ENCODE measurements around the gene RPS4Y1. TPM values are rescaled to one million over a fixed set of nuclear protein-coding genes. Genes with fewer than 3 reads are reported as not detected.

The RPS4Y1 gene
- total and polyA plus RNA-seq, 2 of the 8 experiments (the other 6 are each of a cell fraction or from before 2014, with no cell fraction given): 259 to 790 TPM

GRCh38 chrY:2837932-2838331 lies 3.5 kb upstream of the RPS4Y1 start:
- Histone ChIP-seq H2BK20ac (ENCODE audit: low read length) (no peak overlapping the region), H4K20me1 (replicated peaks in 1 of 2; ENCODE audit: control insufficient read depth in 1 of 2, insufficient read depth in 2 of 2, low read length in 2 of 2) (no peaks in the 10 kb centered on the region), H3K9ac (replicated peaks in 1 of 4; ENCODE audit: extremely low read depth in 1 of 4, low read depth in 3 of 4, low read length in 3 of 4) (no peak overlapping the region), H3K79me1 (ENCODE audit: low read depth, low read length) (no peaks in the 10 kb centered on the region; the same call in 1 of the 2 replicates), H3K27ac (ENCODE audit: low read depth, low read length) (no peak overlapping the region), H2BK120ac (replicated peaks; ENCODE audit: low read depth, low read length) (no peak overlapping the region), H3K23me2 (ENCODE audit: low read depth, low read length) (0 out of 2 replicates have a peak, but pooled peaks cover 2% of the 10 kb centered on the region), H3K4ac (replicated peaks; ENCODE audit: insufficient read length, low read depth, low read length) (no peak overlapping the region), H3K79me2 (ENCODE audit: control insufficient read depth in 1 of 2, insufficient read depth in 2 of 2, low read length in 2 of 2) (peaks cover 6 to 16% of the 10 kb centered on the region in 2 experiments), H3K4me1 (replicated peaks in 1 of 4; ENCODE audit: control insufficient read depth in 3 of 4, insufficient read depth in 4 of 4, low read length in 3 of 4) (peaks cover 0 to 5% (median 0%) of the 10 kb centered on the region in 4 experiments; a peak in 2 of 7 replicates), H3K23ac (ENCODE audit: insufficient read length) (no peak overlapping the region), H3K36me3 (ENCODE audit: control insufficient read depth in 2 of 4, insufficient read depth in 4 of 4, low read length in 3 of 4) (peaks cover 0 to 7% (median 3%) of the 10 kb centered on the region in 4 experiments; a peak in 4 of 8 replicates), H4K91ac (replicated peaks; ENCODE audit: insufficient read length, low read length) (no peak overlapping the region), H2BK12ac (ENCODE audit: low read depth, low read length) (no peak overlapping the region), H3K4me3 (ENCODE audit: extremely low read depth in 1 of 4, insufficient read depth in 2 of 4, low read depth in 3 of 4, low read length in 4 of 4) (no peak overlapping the region), H3K4me2 (ENCODE audit: insufficient read depth in 1 of 2, low read depth in 2 of 2, low read length in 2 of 2) (no peak overlapping the region), H2AFZ (ENCODE audit: low read length) (no peak overlapping the region), H2BK5ac (ENCODE audit: low read depth, low read length) (no peak overlapping the region), H3K9me3 (ENCODE audit: insufficient read depth in 2 of 2, low read depth in 1 of 2, low read length in 1 of 2) (no peaks in the 10 kb centered on the region), H2AK5ac (ENCODE audit: low read depth, low read length) (no peak overlapping the region), H3K18ac (ENCODE audit: extremely low read depth, low read length) (no peak overlapping the region), H3K27me3 (replicated peaks in 1 of 4; ENCODE audit: control insufficient read depth in 3 of 4, extremely low read depth in 1 of 4, insufficient read depth in 3 of 4, low read length in 3 of 4) (no peaks in the 10 kb centered on the region), H3K14ac (ENCODE audit: insufficient read length) (no peak overlapping the region), H3K56ac (replicated peaks; ENCODE audit: insufficient read length, low read depth, low read length) (no peak overlapping the region), H4K8ac (ENCODE audit: extremely low read depth, insufficient read depth, low read length) (no peak overlapping the region), H2BK15ac (ENCODE audit: low read length) (no peak overlapping the region), H4K5ac (ENCODE audit: insufficient read length, low read depth, low read length) (no peak overlapping the region)
- ChIA-PET CTCF (ENCODE audit: partially characterized antibody) (interaction anchor here (1.0 kb wide), 1 partner anchor 20 kb away, joined by 3 read pairs; no protein-coding TSS in a partner anchor), POLR2A (ENCODE audit: partially characterized antibody) (no interaction called here)
- no peak for FAIRE-seq
- no peak for DNase-seq (ENCODE audit: low read depth in 1 of 2, low spot score in 2 of 2)
- 75% methylated on average over 1 of the region's 1 CpG; no CpG with 5 or more reads in 1 of the 2 experiments for WGBS, 2 experiments (ENCODE audit: extremely low coverage in 1 of 2, insufficient coverage in 1 of 2, insufficient read length in 1 of 2, insufficient replicate concordance in 2 of 2, low coverage in 1 of 2, low lambda C conversion rate in 2 of 2, missing lambda C conversion rate in 1 of 2)
- TF ChIP-seq SIX5 (IDR thresholded peaks at IDR 0.05; ENCODE audit: low read depth, low read length) (no peak), SIRT6 (IDR thresholded peaks at IDR 0.05; ENCODE audit: low read length) (no peak), TAF1 (IDR thresholded peaks at IDR 0.05; ENCODE audit: low read depth, low read length) (no peak), CHD2 (IDR thresholded peaks at IDR 0.05; ENCODE audit: low read length) (no peak), JUND (IDR thresholded peaks at IDR 0.05; ENCODE audit: low read length) (no peak), SP2 (IDR thresholded peaks at IDR 0.05; ENCODE audit: low read length) (no peak), MAFK (IDR thresholded peaks at IDR 0.05; ENCODE audit: low read depth, low read length) (no peak), SP4 (IDR thresholded peaks at IDR 0.05; ENCODE audit: low read length) (no peak), TCF12 (IDR thresholded peaks at IDR 0.05; ENCODE audit: low read depth, low read length) (no peak), KDM5A (IDR thresholded peaks at IDR 0.05; ENCODE audit: low read length) (no peak), SP1 (IDR thresholded peaks at IDR 0.05; ENCODE audit: low read depth, low read length) (no peak), USF2 (IDR thresholded peaks at IDR 0.05; ENCODE audit: low read length) (no peak), CTCF (IDR thresholded peaks at IDR 0.05; ENCODE audit: control extremely low read depth in 1 of 3, insufficient read depth in 1 of 3, low read depth in 1 of 3, low read length in 3 of 3) (no peak)

Measured in H1 (cell line).